H9 (cell line): ENCODE results near the gene TMEM254. TPM values are rescaled to one million over a fixed set of nuclear protein-coding genes. Genes with fewer than 3 reads are reported as not detected.

Experiments used
- DNase-seq: peaks from one replicate; pipeline ENCODE4 v3.0.0-alpha.2; 2017
- H2AFZ ChIP-seq: one replicate; pipeline ENCODE4 v1.6.1; 2013; ENCODE audit warnings: mild to moderate bottlenecking, low read length, control low read depth, moderate library complexity
- H2AK5ac ChIP-seq: 2 replicates; pipeline ENCODE4 v1.6.1; 2013; ENCODE audit warnings: low read length, control low read depth, mixed read lengths; ENCODE audit not compliant: insufficient read length
- H2BK120ac ChIP-seq: one replicate; pipeline ENCODE4 v1.6.1; 2013; ENCODE audit warnings: low read depth, mild to moderate bottlenecking, low read length, control low read depth, inconsistent platforms; ENCODE audit not compliant: poor library complexity, severe bottlenecking
- H2BK12ac ChIP-seq: 2 replicates; pipeline ENCODE4 v1.6.1; 2013; ENCODE audit warnings: low read length, control low read depth, mixed read lengths, low read depth; ENCODE audit not compliant: insufficient read length
- H2BK15ac ChIP-seq: 2 replicates; pipeline ENCODE4 v1.6.1; 2013; ENCODE audit warnings: low read depth, low read length, control low read depth
- H2BK20ac ChIP-seq: one replicate; pipeline ENCODE4 v1.6.1; 2013; ENCODE audit warnings: low read depth, mild to moderate bottlenecking, low read length, control low read depth, inconsistent platforms; ENCODE audit not compliant: poor library complexity, severe bottlenecking
- H2BK5ac ChIP-seq: 2 replicates; pipeline ENCODE4 v1.6.1; 2013; ENCODE audit warnings: low read length, control low read depth, mixed read lengths; ENCODE audit not compliant: insufficient read length
- H3K14ac ChIP-seq: 2 replicates; pipeline ENCODE4 v1.6.1; 2013; ENCODE audit warnings: low read length, control low read depth; ENCODE audit not compliant: insufficient read depth
- H3K18ac ChIP-seq: 2 replicates; pipeline ENCODE4 v1.6.1; 2013; ENCODE audit warnings: low read depth, mild to moderate bottlenecking, mixed read lengths, low read length, control low read depth; ENCODE audit not compliant: insufficient read length
- H3K23ac ChIP-seq: 2 replicates; pipeline ENCODE4 v1.6.1; 2013; ENCODE audit warnings: low read length, control low read depth, mixed read lengths, low read depth; ENCODE audit not compliant: insufficient read length
- H3K23me2 ChIP-seq: 2 replicates; pipeline ENCODE4 v1.6.1; 2013; ENCODE audit warnings: low read depth, mild to moderate bottlenecking, mixed read lengths, low read length, control low read depth; ENCODE audit not compliant: insufficient read length, poor library complexity, severe bottlenecking
- H3K27ac ChIP-seq: 2 replicates; pipeline ENCODE4 v1.5.1; 2013; ENCODE audit warnings: low read length, control low read depth, mixed read lengths, low read depth; ENCODE audit not compliant: insufficient read length
- H3K27me3 ChIP-seq: 2 replicates; pipeline ENCODE4 v1.6.1; 2013; ENCODE audit warnings: low read length, control low read depth, inconsistent platforms; ENCODE audit not compliant: insufficient read depth
- H3K4ac ChIP-seq: 2 replicates; pipeline ENCODE4 v1.6.1; 2013; ENCODE audit warnings: low read depth, mild to moderate bottlenecking, control low read depth, inconsistent platforms, low read length, moderate library complexity
- H3K4me1 ChIP-seq: 2 replicates; pipeline ENCODE4 v1.6.1; 2013; ENCODE audit warnings: low read length, control low read depth, inconsistent platforms; ENCODE audit not compliant: insufficient read depth
- H3K4me2 ChIP-seq: 2 replicates; pipeline ENCODE4 v1.6.1; 2013; ENCODE audit warnings: low read length, control low read depth, mixed read lengths; ENCODE audit not compliant: insufficient read length, insufficient read depth
- H3K56ac ChIP-seq: 2 replicates; pipeline ENCODE4 v1.6.1; 2013; ENCODE audit warnings: low read depth, mild to moderate bottlenecking, mixed read lengths, low read length, control low read depth; ENCODE audit not compliant: insufficient read length
- H3K79me1 ChIP-seq: 2 replicates; pipeline ENCODE4 v1.6.1; 2013; ENCODE audit warnings: low read depth, mild to moderate bottlenecking, moderate library complexity, low read length, control low read depth, inconsistent platforms; ENCODE audit not compliant: insufficient read depth, poor library complexity, severe bottlenecking
- H3K79me2 ChIP-seq: 2 replicates; pipeline ENCODE4 v1.6.1; 2013; ENCODE audit warnings: low read length, control low read depth, inconsistent platforms; ENCODE audit not compliant: insufficient read depth
- H3K9ac ChIP-seq: 2 replicates; pipeline ENCODE4 v1.6.1; 2013; ENCODE audit warnings: low read length, control low read depth, mixed read lengths; ENCODE audit not compliant: insufficient read length; ENCODE audit errors: extremely low read depth
- H3K9me3 ChIP-seq: one replicate; pipeline ENCODE4 v1.6.1; 2013; ENCODE audit warnings: low read depth, low read length, inconsistent platforms; ENCODE audit not compliant: control insufficient read depth
- H3T11ph ChIP-seq: one replicate; pipeline ENCODE4 v1.6.1; 2013; ENCODE audit warnings: mild to moderate bottlenecking, low read length, control low read depth, inconsistent platforms
- H4K20me1 ChIP-seq: one replicate; pipeline ENCODE4 v1.6.1; 2013; ENCODE audit not compliant: control insufficient read depth, insufficient read length, insufficient read depth
- H4K5ac ChIP-seq: 2 replicates; pipeline ENCODE4 v1.6.1; 2013; ENCODE audit warnings: low read depth, mild to moderate bottlenecking, mixed read lengths, low read length, control low read depth; ENCODE audit not compliant: insufficient read length
- H4K8ac ChIP-seq: replicated peaks from 2 replicates; pipeline ENCODE4 v1.6.1; 2013; ENCODE audit warnings: low read length, control low read depth, mixed read lengths, low read depth; ENCODE audit not compliant: insufficient read length
- H4K91ac ChIP-seq: 2 replicates; pipeline ENCODE4 v1.6.1; 2013; ENCODE audit warnings: low read depth, mild to moderate bottlenecking, moderate library complexity, mixed read lengths, low read length, control low read depth; ENCODE audit not compliant: insufficient read length
- H3K27ac Mint-ChIP-seq, 3 experiments: 2 replicates in 2 of 3; 3 replicates in 1 of 3; pipeline ENCODE4 v1.8.0; 2020 to 2021; ENCODE audit warnings: mixed read lengths in 3 of 3, mild to moderate bottlenecking in 1 of 3, moderate library complexity in 1 of 3
- H3K27me3 Mint-ChIP-seq: 2 replicates; pipeline ENCODE4 v1.8.0; 2021; ENCODE audit warnings: low read depth, mild to moderate bottlenecking, moderate library complexity, mixed read lengths
- H3K36me3 Mint-ChIP-seq, 3 experiments: 2 replicates in 2 of 3; 3 replicates in 1 of 3; pipeline ENCODE4 v1.8.0; 2020 to 2021; ENCODE audit warnings: low read depth in 3 of 3, mixed read lengths in 3 of 3; ENCODE audit not compliant: insufficient read depth in 1 of 3
- H3K4me1 Mint-ChIP-seq, 2 experiments: 2 replicates each; pipeline ENCODE4 v1.8.0; 2020; ENCODE audit warnings: mixed read lengths in 2 of 2
- H3K4me3 Mint-ChIP-seq, 2 experiments: 2 replicates in 1 of 2; 3 replicates in 1 of 2; pipeline ENCODE4 v1.8.0; 2020 to 2021; ENCODE audit warnings: mild to moderate bottlenecking in 2 of 2, mixed read lengths in 2 of 2, moderate library complexity in 1 of 2
- H3K9me3 Mint-ChIP-seq, 2 experiments: 2 replicates in 1 of 2; 3 replicates in 1 of 2; pipeline ENCODE4 v1.8.0; 2020; ENCODE audit warnings: mild to moderate bottlenecking in 2 of 2, mixed read lengths in 2 of 2, moderate library complexity in 1 of 2
- WGBS: extraction: QIAGEN DNeasy Blood & Tissue Kit; methylation state at CpG from one replicate; pipeline ENCODE4 v1.1.7; 2013; ENCODE audit warnings: missing lambda C conversion rate, low lambda C conversion rate, mixed read lengths; ENCODE audit not compliant: insufficient read length; ENCODE audit errors: extremely low coverage; 5-methylcytosine and 5-hydroxymethylcytosine counted together
- total RNA-seq: library from RNA; stranded (reverse); gene quantifications from 2 replicates; pipeline ENCODE4 v1.2.1, GENCODE V29; 2021
- TF ChIP-seq, protein P1 (sequence below): fragments of 200-600 bp; sonication (generic); conservative IDR thresholded peaks from 3 replicates; pipeline ENCODE4 v1.8.0; 2021; ENCODE audit warnings: antibody characterized with exemption, mild to moderate bottlenecking

The TMEM254 gene
- total RNA-seq, 1 experiment from 2014 or later = 20.3 TPM

DNA sequence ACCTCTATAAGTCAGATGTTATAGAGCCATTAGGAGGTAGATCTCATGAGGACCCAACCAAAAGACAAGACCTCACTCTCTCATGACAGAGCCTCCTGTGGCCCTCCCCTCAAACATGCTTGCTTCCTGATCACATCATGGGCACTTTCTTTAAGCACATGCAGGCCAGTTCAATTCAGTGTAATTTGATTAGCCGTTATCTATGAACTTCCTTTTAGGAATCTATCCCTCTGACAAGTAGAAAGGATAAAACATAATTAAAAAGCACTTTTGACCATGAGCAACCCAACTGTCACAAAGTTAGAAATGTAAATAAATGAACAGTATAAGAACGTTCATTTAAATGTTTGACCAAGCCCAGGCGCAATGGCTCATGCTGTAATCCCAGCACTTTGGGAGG lies 27.7 kb upstream of the TMEM254 start:
- H3K23me2 ChIP-seq = no peaks in the 10 kb centered on the region
- H3K9ac ChIP-seq = no peak overlapping the region
- Mint-ChIP-seq H3K4me1 (peaks cover 0 to 2% of the 10 kb centered on the region in 2 experiments; a peak in 1 of 4 replicates), H3K9me3 (no peaks in the 10 kb centered on the region), H3K36me3 (no peaks in the 10 kb centered on the region; a peak in 1 of 7 replicates), H3K4me3 (no peak overlapping the region), H3K27me3 (peaks cover 5% of the 10 kb centered on the region; the same call in 1 of the 2 replicates), H3K27ac (no peak overlapping the region)
- TF ChIP-seq, protein P1, sequence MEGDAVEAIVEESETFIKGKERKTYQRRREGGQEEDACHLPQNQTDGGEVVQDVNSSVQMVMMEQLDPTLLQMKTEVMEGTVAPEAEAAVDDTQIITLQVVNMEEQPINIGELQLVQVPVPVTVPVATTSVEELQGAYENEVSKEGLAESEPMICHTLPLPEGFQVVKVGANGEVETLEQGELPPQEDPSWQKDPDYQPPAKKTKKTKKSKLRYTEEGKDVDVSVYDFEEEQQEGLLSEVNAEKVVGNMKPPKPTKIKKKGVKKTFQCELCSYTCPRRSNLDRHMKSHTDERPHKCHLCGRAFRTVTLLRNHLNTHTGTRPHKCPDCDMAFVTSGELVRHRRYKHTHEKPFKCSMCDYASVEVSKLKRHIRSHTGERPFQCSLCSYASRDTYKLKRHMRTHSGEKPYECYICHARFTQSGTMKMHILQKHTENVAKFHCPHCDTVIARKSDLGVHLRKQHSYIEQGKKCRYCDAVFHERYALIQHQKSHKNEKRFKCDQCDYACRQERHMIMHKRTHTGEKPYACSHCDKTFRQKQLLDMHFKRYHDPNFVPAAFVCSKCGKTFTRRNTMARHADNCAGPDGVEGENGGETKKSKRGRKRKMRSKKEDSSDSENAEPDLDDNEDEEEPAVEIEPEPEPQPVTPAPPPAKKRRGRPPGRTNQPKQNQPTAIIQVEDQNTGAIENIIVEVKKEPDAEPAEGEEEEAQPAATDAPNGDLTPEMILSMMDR = no peak
- no peak overlapping the region for H3K4ac ChIP-seq
- no peak overlapping the region for H2AK5ac ChIP-seq
- H3T11ph ChIP-seq = no peak overlapping the region
- H3K4me1 ChIP-seq = no peaks in the 10 kb centered on the region
- H2AFZ ChIP-seq = no peak overlapping the region
- no peak overlapping the region for H3K4me2 ChIP-seq
- H3K79me2 ChIP-seq = no peaks in the 10 kb centered on the region
- H2BK5ac ChIP-seq = no peak overlapping the region
- H2BK20ac ChIP-seq = no peak overlapping the region
- WGBS = no CpG with 5 or more reads among the region's 3 CpGs
- H3K79me1 ChIP-seq = no peaks in the 10 kb centered on the region
- no peaks in the 10 kb centered on the region for H4K20me1 ChIP-seq
- no peak overlapping the region for H2BK15ac ChIP-seq
- H2BK12ac ChIP-seq = no peak overlapping the region
- no peak overlapping the region for H4K5ac ChIP-seq
- no peaks in the 10 kb centered on the region for H3K27me3 ChIP-seq
- H4K8ac ChIP-seq = no peak overlapping the region
- H4K91ac ChIP-seq = no peak overlapping the region
- no peak overlapping the region for H3K56ac ChIP-seq
- H3K23ac ChIP-seq = no peak overlapping the region
- no peak for DNase-seq
- H3K14ac ChIP-seq = no peak overlapping the region
- no peak overlapping the region for H3K27ac ChIP-seq
- H2BK120ac ChIP-seq = no peak overlapping the region
- no peak overlapping the region for H3K18ac ChIP-seq
- no peaks in the 10 kb centered on the region for H3K9me3 ChIP-seq
